KOPT-K1 (cell line): ENCODE measurements around the gene SLC6A15.

Source experiments
- H3K27ac ChIP-seq: fragments of 200-600 bp; sonication (generic); 2 replicates; pipeline ENCODE4 v1.5.1; 2016; ENCODE audit warnings: antibody characterized with exemption, mild to moderate bottlenecking, low read depth, low read length; ENCODE audit not compliant: poor library complexity, severe bottlenecking
- H3K36me3 ChIP-seq: fragments of 200-600 bp; sonication (generic); 2 replicates; pipeline ENCODE4 v1.5.1; 2017; ENCODE audit warnings: antibody characterized with exemption, mild to moderate bottlenecking, low read length, moderate library complexity; ENCODE audit not compliant: insufficient read depth
- H3K9me3 ChIP-seq: fragments of 200-600 bp; sonication (generic); 2 replicates; pipeline ENCODE4 v1.5.1; 2017; ENCODE audit warnings: antibody characterized with exemption, low read length, mild to moderate bottlenecking; ENCODE audit not compliant: insufficient read depth, poor library complexity, severe bottlenecking

Gene SLC6A15

DNA sequence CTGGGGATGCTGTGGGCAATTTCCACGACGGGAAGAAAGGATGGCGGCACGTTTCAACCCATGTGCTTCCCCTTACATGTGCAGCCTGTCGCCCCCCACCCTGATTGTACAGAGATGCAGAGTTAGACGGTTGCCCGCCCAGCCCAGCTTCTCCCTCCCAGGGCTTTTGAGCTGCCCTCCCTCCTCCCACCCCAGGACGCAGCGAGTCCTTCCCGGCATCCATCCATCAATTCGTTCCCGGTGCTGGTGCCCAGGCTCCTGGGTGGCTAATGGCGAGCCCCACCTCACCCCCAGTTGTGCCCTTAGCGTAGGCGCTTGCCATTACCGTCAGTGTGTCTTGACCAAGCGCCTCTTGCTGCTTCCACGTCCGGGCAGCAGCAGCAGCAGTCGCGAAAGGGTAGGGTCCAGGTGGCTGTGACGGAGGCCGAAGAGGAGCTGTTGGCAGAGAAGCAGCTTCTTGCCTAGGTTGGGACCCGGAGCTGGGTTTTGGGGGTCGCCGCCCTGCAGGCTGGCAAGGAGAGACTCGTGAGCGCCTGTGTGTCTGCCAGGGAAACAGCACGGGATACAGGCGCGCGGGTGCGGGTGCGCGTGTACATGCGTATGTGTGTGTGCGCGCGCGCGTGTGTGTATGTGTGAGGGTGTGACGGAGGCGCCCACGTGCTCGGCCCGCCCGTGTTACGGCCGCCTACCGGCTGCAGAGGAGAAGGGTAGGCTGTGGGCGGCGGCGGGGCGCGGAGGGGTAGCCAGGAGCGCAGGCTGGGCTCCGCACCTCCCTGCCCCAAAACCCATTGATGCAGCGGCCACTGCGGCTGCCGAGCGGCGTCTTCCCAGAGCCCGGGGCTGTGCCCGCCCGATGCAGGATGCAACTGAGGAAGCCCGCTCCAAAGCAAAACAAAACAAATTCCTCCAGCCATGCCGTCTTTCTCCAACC, at the start of gene SLC6A15:
SLC6A15 (minus strand) TSS at position 602 of the 931 bp plus-strand sequence. CDS start 20,679 bp downstream, outside the sequence.
- Histone ChIP-seq H3K36me3 (no peaks in the 10 kb centered on the region), H3K9me3 (no peaks in the 10 kb centered on the region), H3K27ac (no peak within 1 kb of the TSS)

- no peaks in the 10 kb centered on the region for H3K9me3 ChIP-seq
- no peaks in the 10 kb centered on the region for H3K36me3 ChIP-seq
- H3K27ac ChIP-seq, result no peak overlapping the region
These were observed 48.3 kb upstream of the SLC6A15 start for GRCh38 chr12:84960918-84961317.

DNA sequence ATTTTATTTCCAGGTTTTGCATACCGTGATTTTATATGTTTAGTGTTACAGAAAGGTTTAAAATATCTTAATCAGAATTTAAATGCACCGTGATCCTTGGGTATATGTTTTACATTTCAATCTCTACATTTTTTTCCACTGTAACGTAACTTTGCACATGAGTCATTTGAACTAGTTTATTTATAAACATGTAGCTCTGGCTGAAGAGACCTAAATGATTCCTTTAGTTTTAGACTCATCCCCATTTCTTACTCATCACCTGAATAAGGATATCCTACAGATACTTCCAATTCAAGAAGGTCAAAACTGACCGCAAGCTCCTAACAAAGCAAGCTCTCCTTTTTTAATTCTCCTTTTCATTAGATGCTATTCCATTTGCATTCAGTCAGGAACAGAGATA, 42.7 kb upstream of the SLC6A15 start:
- no peaks in the 10 kb centered on the region for H3K9me3 ChIP-seq

DNA sequence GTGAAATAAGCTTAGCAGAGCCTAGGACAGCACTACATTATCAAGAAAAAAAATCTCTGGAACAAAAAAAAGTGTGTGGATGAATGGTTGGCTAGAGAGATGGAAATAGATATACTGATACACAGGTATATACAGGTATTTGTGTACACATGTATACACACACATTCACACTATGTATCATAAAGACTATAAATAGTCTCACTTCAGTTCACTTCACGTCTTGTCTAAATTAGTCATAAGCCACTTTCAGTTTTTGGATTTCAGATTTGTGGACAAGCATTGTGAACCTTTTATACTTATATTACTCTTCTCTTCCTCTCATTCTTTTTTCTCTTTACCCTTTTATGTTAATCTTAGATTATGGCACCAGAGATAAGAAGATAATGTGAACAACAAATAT, 41.8 kb upstream of the SLC6A15 start:
- H3K27ac ChIP-seq, result no peak overlapping the region
- no peaks in the 10 kb centered on the region for H3K9me3 ChIP-seq
- H3K36me3 ChIP-seq, result no peaks in the 10 kb centered on the region

More for the DNA sequence above, 42.7 kb upstream of the SLC6A15 start:
- Histone ChIP-seq H3K36me3 (no peaks in the 10 kb centered on the region), H3K27ac (no peak overlapping the region)

DNA sequence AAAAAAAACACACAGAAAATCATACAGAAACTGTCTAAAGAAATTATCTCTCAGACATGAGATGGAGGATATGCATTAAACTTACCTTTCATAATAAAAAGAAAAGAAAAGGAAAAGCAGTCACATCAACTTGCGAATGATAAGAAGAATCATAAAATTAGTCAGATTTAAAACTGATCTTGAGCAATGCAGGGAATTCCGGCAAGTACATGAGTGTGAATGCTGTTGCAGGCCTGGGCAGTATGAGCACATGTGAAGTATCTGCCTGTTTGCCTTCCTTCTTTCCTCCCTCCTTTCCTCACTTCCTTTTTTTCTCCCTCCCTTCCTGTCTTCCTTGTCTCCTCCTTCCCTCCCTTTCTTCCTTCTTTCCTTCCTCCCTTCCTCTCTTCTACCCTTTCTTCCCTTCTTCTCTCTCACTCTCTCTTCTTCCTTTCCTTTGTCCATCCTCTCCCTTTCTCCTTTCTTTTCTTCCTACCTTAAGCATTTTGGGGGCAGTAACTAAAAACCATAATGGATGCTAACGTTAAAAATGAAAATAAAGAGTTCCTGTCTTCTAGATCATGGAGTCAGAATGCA, 38.5 kb upstream of the SLC6A15 start:
- H3K36me3 ChIP-seq, result no peaks in the 10 kb centered on the region
- H3K27ac ChIP-seq, result no peak overlapping the region
- no peaks in the 10 kb centered on the region for H3K9me3 ChIP-seq

DNA sequence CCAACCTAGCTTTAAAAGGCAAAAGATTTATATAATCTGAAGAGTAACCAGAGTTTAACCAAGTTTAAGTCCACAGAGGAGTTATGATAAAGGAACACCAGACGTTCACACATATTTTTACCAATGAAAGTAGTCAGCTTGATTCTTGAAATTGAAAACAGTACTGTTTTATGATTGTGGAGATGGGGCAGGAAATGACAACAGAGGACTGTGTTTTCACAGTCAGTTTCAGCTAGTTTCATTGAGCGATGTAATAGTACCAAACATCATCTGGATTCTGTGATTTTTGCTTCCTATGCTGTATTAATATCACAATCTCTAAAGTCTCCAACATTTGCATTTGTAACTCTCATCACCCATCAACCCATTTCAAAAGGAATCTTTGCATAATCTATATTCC, 34.2 kb upstream of the SLC6A15 start:
- Histone ChIP-seq H3K27ac (no peak overlapping the region), H3K9me3 (no peaks in the 10 kb centered on the region), H3K36me3 (no peaks in the 10 kb centered on the region)

- Histone ChIP-seq H3K36me3 (no peaks in the 10 kb centered on the region), H3K27ac (no peak overlapping the region), H3K9me3 (no peaks in the 10 kb centered on the region)
These were observed 24.8 kb upstream of the SLC6A15 start for GRCh38 chr12:84937415-84937814.

DNA sequence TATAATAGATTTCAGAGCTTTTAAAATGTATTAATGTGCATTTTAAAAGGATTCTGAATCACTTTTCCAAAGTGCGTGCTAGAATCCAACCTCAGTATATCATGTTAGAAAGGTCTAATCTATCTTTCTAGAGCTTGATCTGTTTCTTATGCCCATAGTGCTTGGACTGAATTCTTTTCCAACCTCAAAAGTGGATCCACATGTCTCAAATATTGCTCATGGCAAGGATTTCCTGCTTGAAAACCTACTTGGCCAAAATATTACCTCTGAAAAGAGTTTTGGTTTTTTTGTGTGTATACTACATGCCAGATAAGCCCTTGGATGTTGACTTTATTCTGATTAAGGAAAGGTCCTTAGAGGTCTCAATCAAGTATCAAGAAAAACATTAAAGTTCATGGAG, 16.9 kb upstream of the SLC6A15 start:
- Histone ChIP-seq H3K9me3 (no peaks in the 10 kb centered on the region), H3K27ac (no peak overlapping the region), H3K36me3 (no peaks in the 10 kb centered on the region)

DNA sequence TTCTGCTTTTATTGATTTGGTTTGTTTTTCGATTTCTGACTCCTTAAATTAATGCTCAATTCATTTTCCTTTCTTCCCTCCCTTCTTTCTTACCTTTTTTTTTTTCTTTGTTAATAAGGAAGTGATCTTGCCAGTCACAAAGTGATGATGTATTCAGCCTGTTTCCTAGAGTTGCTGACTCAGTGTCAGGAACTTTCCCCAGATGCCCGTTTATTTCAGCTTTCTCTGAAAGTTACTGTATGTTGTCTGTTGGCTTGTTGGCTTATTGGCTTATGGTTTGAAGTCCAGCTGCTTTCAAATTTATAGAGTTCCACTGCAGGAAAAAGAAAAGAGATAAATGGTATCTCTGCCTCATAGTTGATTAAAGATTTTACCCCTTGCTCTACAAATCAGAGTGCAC, 12.4 kb upstream of the SLC6A15 start:
- Histone ChIP-seq H3K27ac (no peak overlapping the region), H3K36me3 (no peaks in the 10 kb centered on the region), H3K9me3 (no peaks in the 10 kb centered on the region)

GRCh38 chr12:84922693-84923092, 10.1 kb upstream of the SLC6A15 start:
- Histone ChIP-seq H3K36me3 (no peaks in the 10 kb centered on the region), H3K27ac (no peak overlapping the region), H3K9me3 (no peaks in the 10 kb centered on the region)

- H3K9me3 ChIP-seq, result no peaks in the 10 kb centered on the region
- no peak overlapping the region for H3K27ac ChIP-seq
- no peaks in the 10 kb centered on the region for H3K36me3 ChIP-seq
These were observed 7.7 kb upstream of the SLC6A15 start for GRCh38 chr12:84920331-84920730.

DNA sequence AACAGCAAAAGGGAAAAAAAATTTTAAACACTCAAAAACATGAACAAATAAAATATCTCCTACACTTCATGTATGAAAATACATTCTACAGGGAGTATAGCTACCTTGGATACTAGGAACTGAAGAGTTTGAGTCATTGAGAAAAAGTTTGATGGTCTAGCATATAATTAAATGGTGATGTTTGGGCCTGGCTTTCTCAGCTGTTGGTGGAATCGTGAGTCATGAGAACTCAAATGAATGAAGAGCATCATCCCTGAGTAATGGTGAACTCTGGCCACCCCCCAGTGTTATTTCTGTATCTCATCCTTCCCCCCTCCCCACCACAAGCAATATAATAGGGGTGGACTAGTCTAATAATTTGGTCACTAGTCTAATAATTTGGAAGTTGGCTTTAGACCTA, 6.7 kb upstream of the SLC6A15 start:
- Histone ChIP-seq H3K9me3 (no peaks in the 10 kb centered on the region), H3K36me3 (no peaks in the 10 kb centered on the region), H3K27ac (no peak overlapping the region)

- no peaks in the 10 kb centered on the region for H3K9me3 ChIP-seq
- no peaks in the 10 kb centered on the region for H3K36me3 ChIP-seq
- no peak overlapping the region for H3K27ac ChIP-seq
These were observed 523 bp upstream of the SLC6A15 start for GRCh38 chr12:84913129-84913515.

- H3K9me3 ChIP-seq, result no peaks in the 10 kb centered on the region
- no peak overlapping the region for H3K27ac ChIP-seq
- H3K36me3 ChIP-seq, result no peaks in the 10 kb centered on the region
These were observed 1.1 kb downstream of the SLC6A15 start for GRCh38 chr12:84911271-84912197.
